ENCODE measurements around the gene CAMK2D. TPM values are rescaled to one million over a fixed set of nuclear protein-coding genes. Genes with fewer than 3 reads are reported as not detected.
"Not testable (repeated sequence)": the region's sequence is repeated elsewhere in the genome, so short reads cannot be mapped to it uniquely, and the experiment has no call there.

The CAMK2D gene
- total RNA-seq, 1 experiment from 2014 or later: 32.1 TPM

DNA sequence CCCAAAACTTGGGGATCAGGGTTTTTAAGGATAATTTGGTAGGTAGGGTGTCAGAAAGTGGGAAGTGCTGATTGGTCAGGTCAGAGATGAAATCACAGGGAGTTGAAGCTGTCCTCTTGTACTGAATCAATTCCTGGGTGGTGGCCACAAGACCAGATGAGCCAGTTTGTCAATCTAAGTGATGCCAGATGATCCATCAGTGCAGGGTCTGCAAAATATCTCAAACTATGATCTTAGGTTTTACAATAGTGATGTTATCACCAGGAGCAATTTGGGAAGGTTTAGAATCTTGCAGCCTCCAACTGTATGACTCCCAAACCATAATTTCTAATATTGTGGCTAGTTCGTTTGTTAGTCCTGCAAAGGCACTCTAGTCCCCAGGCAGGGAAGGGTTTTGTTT lies 43.3 kb downstream of the CAMK2D start:
- intact Hi-C loops (cut with micrococcal nuclease): no loop called here
- no peak overlapping the region for H3K4me3 Mint-ChIP-seq (ENCODE audit: unreplicated experiment)
- CTCF ChIA-PET: interaction anchor here (0.5 kb wide), 1 partner anchor 9 kb away, joined by 3 read pairs; no protein-coding TSS in a partner anchor
- DNase-seq (ENCODE audit: unreplicated experiment): no peak
- BruUV-seq (replicated peaks): no TSS peak
- POLR2A ChIA-PET: interaction anchor here (1.1 to 1.5 kb wide), 2 partner anchors 8 to 12 kb away, joined by 4 to 5 read pairs; no protein-coding TSS in a partner anchor
- no peaks in the 10 kb centered on the region for H3K27me3 Mint-ChIP-seq (ENCODE audit: insufficient read depth, unreplicated experiment)
- peaks cover 6% of the 10 kb centered on the region for H3K4me1 Mint-ChIP-seq (ENCODE audit: insufficient read depth, unreplicated experiment)
- no peak overlapping the region for H3K27ac Mint-ChIP-seq (ENCODE audit: low read depth, unreplicated experiment)
- TF ChIP-seq, protein P1, sequence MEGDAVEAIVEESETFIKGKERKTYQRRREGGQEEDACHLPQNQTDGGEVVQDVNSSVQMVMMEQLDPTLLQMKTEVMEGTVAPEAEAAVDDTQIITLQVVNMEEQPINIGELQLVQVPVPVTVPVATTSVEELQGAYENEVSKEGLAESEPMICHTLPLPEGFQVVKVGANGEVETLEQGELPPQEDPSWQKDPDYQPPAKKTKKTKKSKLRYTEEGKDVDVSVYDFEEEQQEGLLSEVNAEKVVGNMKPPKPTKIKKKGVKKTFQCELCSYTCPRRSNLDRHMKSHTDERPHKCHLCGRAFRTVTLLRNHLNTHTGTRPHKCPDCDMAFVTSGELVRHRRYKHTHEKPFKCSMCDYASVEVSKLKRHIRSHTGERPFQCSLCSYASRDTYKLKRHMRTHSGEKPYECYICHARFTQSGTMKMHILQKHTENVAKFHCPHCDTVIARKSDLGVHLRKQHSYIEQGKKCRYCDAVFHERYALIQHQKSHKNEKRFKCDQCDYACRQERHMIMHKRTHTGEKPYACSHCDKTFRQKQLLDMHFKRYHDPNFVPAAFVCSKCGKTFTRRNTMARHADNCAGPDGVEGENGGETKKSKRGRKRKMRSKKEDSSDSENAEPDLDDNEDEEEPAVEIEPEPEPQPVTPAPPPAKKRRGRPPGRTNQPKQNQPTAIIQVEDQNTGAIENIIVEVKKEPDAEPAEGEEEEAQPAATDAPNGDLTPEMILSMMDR (IDR thresholded peaks at IDR 0.05; ENCODE audit: unreplicated experiment): no peak
- H3K36me3 Mint-ChIP-seq (ENCODE audit: insufficient read depth, unreplicated experiment): peaks cover 4% of the 10 kb centered on the region
- no peaks in the 10 kb centered on the region for H3K9me3 Mint-ChIP-seq (ENCODE audit: unreplicated experiment)

DNA sequence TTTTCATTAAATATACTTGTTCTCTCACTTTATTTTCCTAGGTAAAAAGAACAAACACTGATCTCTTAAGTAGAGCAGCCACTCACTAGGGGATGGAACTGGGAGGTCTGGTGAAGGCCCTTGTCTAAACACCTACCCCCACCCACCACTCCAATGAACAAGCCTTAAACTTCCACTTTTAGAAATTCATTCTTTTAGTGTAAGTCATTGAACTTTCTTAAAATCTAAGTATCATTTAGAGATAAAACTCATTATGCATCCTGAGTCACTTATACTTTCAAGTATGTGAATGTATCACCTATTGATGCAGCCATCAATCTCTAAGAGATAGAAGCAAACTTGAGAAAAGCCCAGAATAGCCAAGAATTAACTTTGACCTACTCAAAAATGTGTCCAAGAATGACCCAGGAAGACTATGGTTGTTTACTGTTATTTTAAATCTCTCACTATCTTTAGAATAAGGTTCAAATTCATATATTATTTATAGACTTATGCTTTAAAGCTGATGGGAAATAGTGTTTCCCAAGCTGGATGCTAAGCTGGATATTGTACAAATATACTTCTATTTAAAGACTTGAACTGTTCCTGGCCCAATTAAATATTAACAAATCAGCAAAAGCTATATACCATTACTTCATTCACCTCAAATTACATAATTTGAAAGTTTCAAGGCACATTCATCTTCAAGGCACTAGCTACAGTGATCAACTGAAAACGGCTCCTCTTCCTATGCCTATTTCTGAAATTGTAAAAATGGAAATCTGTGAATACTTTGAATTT lies 49.5 kb downstream of the CAMK2D start:
- no peak overlapping the region for H3K27ac Mint-ChIP-seq (ENCODE audit: low read depth, unreplicated experiment)
- POLR2A ChIA-PET: no interaction called here
- no TSS peak for BruUV-seq (replicated peaks)
- intact Hi-C loops (cut with micrococcal nuclease): no loop called here
- H3K27me3 Mint-ChIP-seq (ENCODE audit: insufficient read depth, unreplicated experiment): no peaks in the 10 kb centered on the region
- H3K4me1 Mint-ChIP-seq (ENCODE audit: insufficient read depth, unreplicated experiment): peaks cover 10% of the 10 kb centered on the region
- no peak overlapping the region for H3K4me3 Mint-ChIP-seq (ENCODE audit: unreplicated experiment)
- H3K36me3 Mint-ChIP-seq (ENCODE audit: insufficient read depth, unreplicated experiment): no peaks in the 10 kb centered on the region
- TF ChIP-seq, protein P1 (IDR thresholded peaks at IDR 0.05; ENCODE audit: unreplicated experiment): no peak
- no peaks in the 10 kb centered on the region for H3K9me3 Mint-ChIP-seq (ENCODE audit: unreplicated experiment)
- no peak for DNase-seq (ENCODE audit: unreplicated experiment)
- CTCF ChIA-PET: no interaction called here

DNA sequence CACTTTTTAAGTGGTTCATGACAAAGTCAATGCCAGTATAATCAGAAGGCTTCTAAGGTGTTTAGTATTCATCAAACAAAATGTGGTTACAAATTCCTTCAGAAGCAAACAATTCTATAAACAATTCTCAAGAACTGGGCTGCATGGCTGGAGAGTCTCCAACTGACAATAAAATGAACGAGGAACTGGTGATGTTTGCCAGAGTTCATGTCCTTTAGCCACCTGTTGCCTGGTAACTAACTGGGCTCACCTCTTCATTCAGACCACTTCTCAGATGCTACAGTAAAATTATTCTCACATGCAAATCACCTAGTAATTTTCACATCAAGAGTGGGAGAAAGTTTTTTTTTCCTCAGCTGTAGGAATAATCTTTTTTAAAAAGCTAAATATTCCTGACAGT lies 53.3 kb downstream of the CAMK2D start:
- H3K9me3 Mint-ChIP-seq (ENCODE audit: unreplicated experiment): no peaks in the 10 kb centered on the region
- peak; percentile 6 for DNase-seq (ENCODE audit: unreplicated experiment)
- no peak overlapping the region for H3K27ac Mint-ChIP-seq (ENCODE audit: low read depth, unreplicated experiment)
- TF ChIP-seq, protein P1 (IDR thresholded peaks at IDR 0.05; ENCODE audit: unreplicated experiment): no peak
- intact Hi-C loops (cut with micrococcal nuclease): no loop called here
- ChIA-PET POLR2A (interaction anchor here (0.9 kb wide), 1 partner anchor 18 kb away, joined by 3 read pairs; no protein-coding TSS in a partner anchor), CTCF (no interaction called here)
- peaks cover 6% of the 10 kb centered on the region for H3K4me1 Mint-ChIP-seq (ENCODE audit: insufficient read depth, unreplicated experiment)
- no peaks in the 10 kb centered on the region for H3K27me3 Mint-ChIP-seq (ENCODE audit: insufficient read depth, unreplicated experiment)
- no TSS peak for BruUV-seq (replicated peaks)
- H3K36me3 Mint-ChIP-seq (ENCODE audit: insufficient read depth, unreplicated experiment): no peaks in the 10 kb centered on the region
- H3K4me3 Mint-ChIP-seq (ENCODE audit: unreplicated experiment): no peak overlapping the region

DNA sequence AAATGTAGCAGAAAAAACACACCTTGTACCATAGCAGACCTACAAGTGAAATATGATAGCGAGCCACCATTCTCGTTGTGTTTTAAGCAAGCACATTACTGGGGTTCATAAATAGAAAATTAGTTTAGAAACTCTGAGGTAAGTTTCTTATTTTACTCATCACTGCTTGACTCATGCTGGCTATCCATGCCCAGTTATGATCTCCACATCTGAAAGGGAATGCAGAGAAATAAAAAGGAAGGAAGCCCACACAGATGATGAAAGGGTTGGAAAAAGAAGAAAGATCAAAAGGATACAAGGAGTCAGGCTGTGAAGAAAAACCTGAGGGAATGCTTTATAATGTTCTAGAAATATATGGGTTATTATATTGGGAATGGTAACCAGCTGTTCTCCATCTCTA lies 54.5 kb downstream of the CAMK2D start:
- TF ChIP-seq, protein P1 (IDR thresholded peaks at IDR 0.05; ENCODE audit: unreplicated experiment): no peak
- DNase-seq (ENCODE audit: unreplicated experiment): peak; percentile 18
- POLR2A ChIA-PET: interaction anchor here (1.0 to 1.3 kb wide), 2 partner anchors 12 to 15 kb away, joined by 4 read pairs; no protein-coding TSS in a partner anchor

DNA sequence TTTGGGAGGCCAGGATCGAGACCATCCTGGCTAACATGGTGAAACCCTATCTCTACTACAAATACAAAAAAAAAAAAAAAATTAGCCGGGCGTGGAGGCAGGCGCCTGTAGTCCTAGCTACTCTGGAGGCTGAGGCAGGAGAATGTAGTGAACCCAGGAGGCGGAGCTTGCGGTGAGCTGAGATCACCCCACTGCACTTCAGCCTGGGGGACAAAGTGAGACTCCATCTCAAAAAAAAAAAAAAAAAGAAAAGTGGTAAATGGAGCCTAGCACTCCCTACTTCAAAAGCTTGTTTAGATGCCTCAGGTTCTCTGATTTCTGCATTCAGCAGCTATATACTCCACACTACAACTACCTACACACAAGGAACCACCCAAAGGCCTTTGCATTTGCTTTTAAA lies 56.4 kb downstream of the CAMK2D start:
- H3K9me3 Mint-ChIP-seq (ENCODE audit: unreplicated experiment); H3K27me3 Mint-ChIP-seq (ENCODE audit: insufficient read depth, unreplicated experiment); H3K36me3 Mint-ChIP-seq (ENCODE audit: insufficient read depth, unreplicated experiment); H3K4me3 Mint-ChIP-seq (ENCODE audit: unreplicated experiment); H3K4me1 Mint-ChIP-seq (ENCODE audit: insufficient read depth, unreplicated experiment); H3K27ac Mint-ChIP-seq (ENCODE audit: low read depth, unreplicated experiment); intact Hi-C loops (cut with micrococcal nuclease); DNase-seq (ENCODE audit: unreplicated experiment); BruUV-seq (replicated peaks): not testable (repeated sequence)
- POLR2A ChIA-PET: interaction anchor here (0.9 kb wide), 1 partner anchor 36 kb away, joined by 4 read pairs; no protein-coding TSS in a partner anchor
- CTCF ChIA-PET: interaction anchor here (0.7 to 1.1 kb wide), 3 partner anchors 15 to 1049 kb away, joined by 3 to 7 read pairs (median 3); no protein-coding TSS in a partner anchor

More for the DNA sequence above, 54.5 kb downstream of the CAMK2D start:
- intact Hi-C loops (cut with micrococcal nuclease): no loop called here
- H3K4me1 Mint-ChIP-seq (ENCODE audit: insufficient read depth, unreplicated experiment): peaks cover 6% of the 10 kb centered on the region
- no TSS peak for BruUV-seq (replicated peaks)
- H3K4me3 Mint-ChIP-seq (ENCODE audit: unreplicated experiment): no peak overlapping the region
- H3K27ac Mint-ChIP-seq (ENCODE audit: low read depth, unreplicated experiment): no peak overlapping the region
- CTCF ChIA-PET: no interaction called here
- no peaks in the 10 kb centered on the region for H3K9me3 Mint-ChIP-seq (ENCODE audit: unreplicated experiment)
- H3K36me3 Mint-ChIP-seq (ENCODE audit: insufficient read depth, unreplicated experiment): no peaks in the 10 kb centered on the region
- no peaks in the 10 kb centered on the region for H3K27me3 Mint-ChIP-seq (ENCODE audit: insufficient read depth, unreplicated experiment)

DNA sequence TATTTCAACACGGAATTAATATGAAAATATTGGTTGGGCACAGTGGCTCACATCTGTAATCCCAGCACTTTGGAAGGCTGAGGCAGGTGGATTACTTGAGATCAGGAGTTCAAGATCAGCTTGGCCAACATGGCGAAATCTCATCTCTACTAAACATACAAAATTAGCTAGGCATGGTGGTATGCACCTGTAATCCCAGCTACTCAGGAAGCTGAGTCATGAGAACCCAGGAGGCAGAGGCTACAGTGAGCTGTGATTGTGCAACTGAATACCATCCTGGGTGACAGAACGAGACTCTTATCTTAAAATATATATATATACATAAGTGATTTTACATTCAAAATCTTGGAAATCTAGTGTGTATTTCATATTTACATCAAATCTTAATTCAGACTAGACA lies 58.9 kb downstream of the CAMK2D start:
- BruUV-seq (replicated peaks); H3K4me3 Mint-ChIP-seq (ENCODE audit: unreplicated experiment); H3K27ac Mint-ChIP-seq (ENCODE audit: low read depth, unreplicated experiment); H3K9me3 Mint-ChIP-seq (ENCODE audit: unreplicated experiment); H3K4me1 Mint-ChIP-seq (ENCODE audit: insufficient read depth, unreplicated experiment); H3K27me3 Mint-ChIP-seq (ENCODE audit: insufficient read depth, unreplicated experiment); H3K36me3 Mint-ChIP-seq (ENCODE audit: insufficient read depth, unreplicated experiment); CTCF ChIA-PET; intact Hi-C loops (cut with micrococcal nuclease): not testable (repeated sequence)
- POLR2A ChIA-PET: interaction anchor here (1.4 kb wide), 1 partner anchor 57 kb away, joined by 6 read pairs; no protein-coding TSS in a partner anchor
- peak; percentile 87 for DNase-seq (ENCODE audit: unreplicated experiment)

Data from MCF 10A (cell line).